ENCODE data around the gene LRP1B. TPM values are rescaled to one million over a fixed set of nuclear protein-coding genes. Genes with fewer than 3 reads are reported as not detected.

Gene LRP1B
- total RNA-seq, 1 donor from 2014 or later, result 4.6 TPM

DNA sequence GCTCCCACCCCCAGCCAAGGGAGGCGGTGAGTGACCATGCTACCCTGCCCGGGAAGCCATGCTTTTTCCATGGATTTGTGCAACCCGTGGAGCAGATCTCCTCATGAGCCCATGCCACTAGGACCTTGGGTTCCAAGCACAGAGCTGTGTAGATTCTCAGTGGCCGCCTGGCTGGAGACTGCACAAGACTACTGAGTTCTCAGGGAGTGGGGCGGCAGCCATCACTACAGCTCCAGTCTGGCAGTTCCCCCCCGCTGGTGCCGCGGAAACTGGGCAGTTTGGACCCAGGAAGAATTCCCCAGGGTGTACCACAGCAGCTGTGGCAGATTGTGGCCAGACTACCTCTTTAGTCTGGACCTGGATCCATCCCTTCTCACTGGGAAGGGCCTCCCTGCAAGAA is 470.6 kb downstream of the LRP1B start:
- DNase-seq, result no peak

- DNase-seq, result no peak
These were observed 476.5 kb downstream of the LRP1B start for GRCh38 chr2:141654311-141654710.

- DNase-seq, result no peak
These were observed 477.6 kb downstream of the LRP1B start for GRCh38 chr2:141653184-141653583.

- no peak for DNase-seq
These were observed 478.5 kb downstream of the LRP1B start for GRCh38 chr2:141652308-141652707.

GRCh38 chr2:141647353-141647752 is 483.5 kb downstream of the LRP1B start:
- DNase-seq, result no peak

GRCh38 chr2:141641462-141641861 is 489.4 kb downstream of the LRP1B start:
- DNase-seq, result no peak

DNA sequence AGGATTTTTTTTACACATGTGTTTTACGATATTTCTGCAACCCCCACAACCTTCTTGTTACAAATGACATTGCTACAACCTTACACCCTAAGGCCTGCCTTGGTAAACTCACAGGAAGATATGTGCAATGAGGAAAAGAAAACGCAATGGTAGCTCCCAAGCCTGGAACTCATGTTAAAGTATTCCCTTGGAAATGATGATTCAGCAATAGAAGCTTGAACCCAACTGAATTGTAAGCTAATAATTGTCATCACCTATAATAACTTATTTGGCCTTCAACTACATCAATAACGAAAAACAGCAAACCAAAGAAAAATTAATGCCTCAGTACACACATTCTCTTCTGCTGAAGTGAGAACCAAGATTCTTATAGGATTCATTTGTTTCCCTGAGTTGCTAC is 491.0 kb downstream of the LRP1B start:
- DNase-seq, result no peak

DNA sequence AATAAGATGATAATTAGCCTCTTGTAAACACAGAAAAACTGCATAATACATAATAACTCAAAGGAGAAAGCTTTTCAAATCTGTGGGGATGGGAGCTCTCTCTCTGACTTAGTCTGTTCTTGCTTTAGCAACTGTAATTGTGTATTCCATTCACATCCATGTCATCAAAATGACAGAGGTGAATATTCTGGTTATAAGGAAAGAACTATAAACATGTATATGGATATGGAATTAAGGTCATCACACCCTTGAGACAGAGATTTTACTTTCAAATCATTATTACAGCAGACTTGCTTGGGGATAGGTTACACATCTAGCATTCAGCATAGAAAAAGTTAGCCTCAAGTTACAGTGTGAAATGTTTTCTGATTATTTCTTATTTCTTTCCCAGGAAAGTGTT is 497.7 kb downstream of the LRP1B start:
- no peak for DNase-seq

GRCh38 chr2:141630407-141630930 is 500.3 kb downstream of the LRP1B start:
- DNase-seq, result peak; percentile 8

- DNase-seq, result no peak
These were observed 510.4 kb downstream of the LRP1B start for GRCh38 chr2:141620372-141620771.

DNA sequence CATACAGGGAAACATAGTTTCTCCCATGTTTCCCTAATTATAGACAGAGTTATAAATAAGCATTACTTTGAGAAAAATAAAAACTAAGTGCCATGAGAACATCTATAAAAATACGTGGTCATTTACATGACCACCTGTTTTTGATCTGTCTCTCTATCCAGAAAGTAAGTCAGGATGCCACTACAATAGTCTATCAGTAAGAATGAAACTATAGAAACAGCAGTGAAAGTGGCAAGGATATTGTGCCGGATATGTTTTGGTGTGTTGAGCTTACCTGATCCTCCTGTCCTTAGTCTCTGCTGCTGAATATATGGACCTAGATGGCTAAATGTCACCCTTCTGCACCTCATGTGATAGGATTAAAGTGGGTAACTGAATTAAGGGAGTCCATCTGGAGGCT is 512.4 kb downstream of the LRP1B start:
- DNase-seq, result no peak

GRCh38 chr2:141611981-141612380 is 518.8 kb downstream of the LRP1B start:
- no peak for DNase-seq

GRCh38 chr2:141611176-141611571 is 519.6 kb downstream of the LRP1B start:
- DNase-seq, result peak; percentile 19

DNA sequence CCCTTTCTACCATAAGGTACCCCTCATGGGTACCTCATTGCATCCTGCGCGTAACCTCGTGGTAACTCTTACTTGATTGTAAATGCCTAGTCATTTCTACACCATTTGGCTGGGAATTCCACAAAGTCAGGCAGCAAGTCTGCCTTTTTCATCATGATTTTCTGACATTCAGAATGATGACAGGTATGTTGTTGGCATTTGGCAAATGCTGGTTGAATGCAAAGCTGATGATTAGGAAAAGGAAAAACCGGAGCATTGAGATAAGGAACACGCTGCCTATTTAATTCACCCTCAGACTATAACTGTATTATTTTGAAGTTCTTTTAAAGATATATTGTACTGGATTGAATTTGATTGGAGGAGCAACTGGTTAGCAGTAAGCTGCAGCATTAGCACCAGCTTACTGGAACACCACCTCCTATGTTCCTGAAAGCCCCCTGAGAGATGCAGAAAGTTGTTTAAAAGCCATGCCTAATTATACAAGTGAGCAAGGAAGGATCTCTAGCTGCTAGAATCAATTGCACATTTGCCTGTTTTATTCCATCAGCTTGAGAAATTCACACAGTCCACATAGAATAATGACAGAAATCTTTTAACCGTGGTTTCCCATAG is 520.1 kb downstream of the LRP1B start:
- DNase-seq, result peak; percentile 5

- DNase-seq, result no peak
These were observed 525.7 kb downstream of the LRP1B start for GRCh38 chr2:141605163-141605562.

DNA sequence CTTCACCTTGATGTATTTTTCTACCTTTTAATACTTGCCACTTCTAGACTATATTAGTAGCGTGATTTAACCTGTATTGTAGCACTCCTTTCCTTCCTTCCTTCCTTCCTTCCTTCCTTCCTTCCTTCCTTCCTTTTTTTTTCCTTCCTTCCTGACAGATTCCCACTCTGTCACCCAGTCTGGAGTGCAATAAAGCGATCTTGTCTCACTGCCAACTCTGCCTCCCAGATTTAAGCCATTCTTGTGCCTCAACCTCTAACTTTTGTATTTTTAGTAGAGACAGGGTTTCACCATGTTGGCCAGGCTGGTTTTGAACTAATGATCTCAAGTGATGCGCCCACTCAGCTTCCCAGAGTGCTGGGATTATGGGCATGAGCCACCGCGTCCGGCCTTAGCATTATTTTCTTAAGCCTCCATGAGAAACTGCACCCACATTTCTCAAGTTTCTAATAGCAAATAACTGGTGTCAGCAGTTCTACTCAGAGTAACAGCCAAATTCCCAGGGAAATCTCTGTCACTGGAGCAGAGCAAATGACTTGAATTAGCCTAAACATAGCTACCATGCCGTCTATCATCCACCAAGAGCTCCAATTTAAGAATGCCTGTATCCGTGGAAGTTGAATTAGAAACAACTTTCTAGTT is 529.2 kb downstream of the LRP1B start:
- no peak for DNase-seq

- DNase-seq, result no peak
These were observed 531.1 kb downstream of the LRP1B start for GRCh38 chr2:141599721-141600120.

DNA sequence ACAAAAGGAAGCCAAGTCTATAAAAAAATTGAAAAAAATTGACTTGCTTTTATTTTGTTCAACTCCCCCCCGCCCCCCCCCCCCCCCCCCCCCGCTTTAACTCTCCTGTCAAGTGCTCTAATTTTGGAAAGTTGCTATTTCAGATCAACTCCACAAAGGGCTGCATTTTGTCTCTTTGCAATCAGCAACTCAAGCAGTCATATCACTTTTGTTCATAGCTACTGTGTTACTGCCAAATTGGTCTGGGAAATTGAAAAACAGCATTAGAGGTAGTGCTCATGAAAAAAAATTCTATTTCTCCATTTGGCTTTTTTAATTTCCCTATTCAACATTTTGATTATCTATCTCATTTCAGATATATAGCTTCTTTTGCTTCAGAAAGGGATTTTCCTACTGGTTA is 531.8 kb downstream of the LRP1B start:
- DNase-seq, result no peak

- no peak for DNase-seq
These were observed 535.4 kb downstream of the LRP1B start for GRCh38 chr2:141595316-141595920.

GRCh38 chr2:141591787-141592186 is 539.0 kb downstream of the LRP1B start:
- no peak for DNase-seq

DNA sequence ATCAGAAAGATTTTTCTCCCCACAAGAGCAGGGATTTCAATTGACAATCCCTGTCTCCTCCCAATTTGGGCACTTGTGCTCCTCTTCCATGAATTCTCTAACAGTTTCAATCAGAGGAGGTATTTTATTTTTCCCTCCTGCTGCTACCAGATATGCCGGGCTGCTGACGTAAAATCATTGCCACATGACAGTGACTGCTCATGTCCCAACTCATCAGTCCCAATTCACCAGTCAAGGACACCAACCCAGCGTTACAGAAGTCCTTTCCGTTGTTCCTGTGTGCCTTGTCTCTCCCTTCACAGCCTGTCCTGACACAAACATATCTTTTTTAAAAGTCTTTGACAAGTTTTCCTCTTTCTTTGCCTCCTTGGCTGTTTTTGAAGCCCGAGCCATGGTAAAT is 540.2 kb downstream of the LRP1B start:
- DNase-seq, result no peak

GRCh38 chr2:141589314-141589713 is 541.5 kb downstream of the LRP1B start:
- DNase-seq, result no peak

GRCh38 chr2:141586985-141587384 is 543.8 kb downstream of the LRP1B start:
- DNase-seq, result no peak

DNA sequence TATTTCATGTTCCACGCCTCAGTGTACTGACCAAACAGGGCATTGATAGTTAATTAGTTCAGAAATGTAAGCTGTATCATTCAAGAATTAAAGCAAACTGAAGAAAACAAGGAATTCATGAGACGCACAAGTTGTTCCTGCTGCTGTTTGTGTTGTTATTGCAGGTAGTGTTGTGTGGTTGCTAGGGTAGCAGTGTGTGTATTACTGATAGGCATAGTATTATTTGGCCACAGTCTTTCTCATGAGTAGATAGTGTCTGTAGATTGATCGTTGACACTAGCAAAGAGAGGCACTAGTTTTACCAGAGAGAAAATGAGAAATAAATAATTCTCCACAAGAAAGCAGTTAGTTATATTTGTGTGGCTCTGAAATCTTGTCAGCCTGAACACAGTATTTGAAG is 548.6 kb downstream of the LRP1B start:
- no peak for DNase-seq

Data from tongue (tissue), 2 donors.